Activated naive CD8-positive, alpha-beta T cell treated with anti-CD3 and anti-CD28 coated beads, Interleukin-2, amount 50 U/mL, for 16 hours (primary cell): ENCODE results near the gene STH.
"Not testable (repeated sequence)": the region's sequence is repeated elsewhere in the genome, so short reads cannot be mapped to it uniquely, and the experiment has no call there.

ENCODE experiments used
- DNase-seq: peaks from one replicate; pipeline ENCODE4 v3.0.0-alpha.2; 2020; ENCODE audit warnings: low read depth, low spot score

Gene STH

DNA sequence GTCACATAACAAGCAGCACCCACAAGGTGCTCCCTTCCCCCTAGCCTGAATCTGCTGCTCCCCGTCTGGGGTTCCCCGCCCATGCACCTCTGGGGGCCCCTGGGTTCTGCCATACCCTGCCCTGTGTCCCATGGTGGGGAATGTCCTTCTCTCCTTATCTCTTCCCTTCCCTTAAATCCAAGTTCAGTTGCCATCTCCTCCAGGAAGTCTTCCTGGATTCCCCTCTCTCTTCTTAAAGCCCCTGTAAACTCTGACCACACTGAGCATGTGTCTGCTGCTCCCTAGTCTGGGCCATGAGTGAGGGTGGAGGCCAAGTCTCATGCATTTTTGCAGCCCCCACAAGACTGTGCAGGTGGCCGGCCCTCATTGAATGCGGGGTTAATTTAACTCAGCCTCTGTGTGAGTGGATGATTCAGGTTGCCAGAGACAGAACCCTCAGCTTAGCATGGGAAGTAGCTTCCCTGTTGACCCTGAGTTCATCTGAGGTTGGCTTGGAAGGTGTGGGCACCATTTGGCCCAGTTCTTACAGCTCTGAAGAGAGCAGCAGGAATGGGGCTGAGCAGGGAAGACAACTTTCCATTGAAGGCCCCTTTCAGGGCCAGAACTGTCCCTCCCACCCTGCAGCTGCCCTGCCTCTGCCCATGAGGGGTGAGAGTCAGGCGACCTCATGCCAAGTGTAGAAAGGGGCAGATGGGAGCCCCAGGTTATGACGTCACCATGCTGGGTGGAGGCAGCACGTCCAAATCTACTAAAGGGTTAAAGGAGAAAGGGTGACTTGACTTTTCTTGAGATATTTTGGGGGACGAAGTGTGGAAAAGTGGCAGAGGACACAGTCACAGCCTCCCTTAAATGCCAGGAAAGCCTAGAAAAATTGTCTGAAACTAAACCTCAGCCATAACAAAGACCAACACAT, at the start of gene STH:
STH (plus strand) TSS at position 264 of the 913 bp plus-strand sequence; CDS start at position 294, 30 bp downstream.
- no peak for DNase-seq

- no peak for DNase-seq
Observed at GRCh38 chr17:45949755-45950320, 49.2 kb upstream of the STH start.

- no peak for DNase-seq
Observed at GRCh38 chr17:45950888-45951287, 48.2 kb upstream of the STH start.

DNA sequence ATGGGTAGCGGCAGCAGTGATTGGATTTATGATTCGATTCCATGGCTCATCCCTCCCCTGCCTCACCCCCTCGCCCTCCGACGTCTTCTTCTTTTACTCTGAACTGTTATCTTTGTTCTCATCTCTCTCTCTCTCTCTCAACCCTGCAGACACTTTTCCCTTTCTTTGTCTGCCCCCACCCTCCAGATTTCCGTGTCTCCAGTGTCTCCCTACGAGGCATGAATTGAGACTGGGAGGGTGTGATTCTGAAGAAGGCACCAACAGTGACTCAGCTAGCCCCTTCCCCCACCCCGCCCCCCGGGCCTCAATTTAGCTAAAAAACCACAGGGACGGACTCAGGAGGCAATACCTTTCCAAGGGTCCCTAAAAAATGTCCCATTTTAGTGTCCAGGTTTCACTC, 47.6 kb upstream of the STH start:
- DNase-seq = no peak

DNA sequence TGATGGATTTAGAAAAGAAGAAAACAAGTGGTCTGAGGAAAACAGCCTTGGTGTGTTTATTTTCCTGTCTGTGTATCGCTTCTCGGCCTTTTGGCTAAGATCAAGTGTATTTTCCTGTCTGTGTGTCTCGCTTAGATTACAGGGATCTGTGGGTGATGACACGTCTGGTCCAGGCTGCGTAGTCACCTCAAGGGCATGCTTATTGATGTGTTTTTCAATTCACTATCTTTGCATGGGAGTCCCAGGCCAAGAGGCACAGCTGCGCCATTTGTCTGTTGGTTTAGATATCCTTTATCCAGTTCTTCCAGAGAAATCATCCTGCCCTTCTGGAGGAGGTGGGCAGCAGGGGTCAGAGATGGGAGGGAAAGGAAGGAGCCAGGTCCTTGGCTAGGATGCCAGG, 47.1 kb upstream of the STH start:
- DNase-seq = no peak

GRCh38 chr17:45952814-45953320, 46.2 kb upstream of the STH start:
- DNase-seq = no peak

- DNase-seq = no peak
Observed at GRCh38 chr17:45953561-45953960, 45.5 kb upstream of the STH start.

GRCh38 chr17:45954914-45955313, 44.1 kb upstream of the STH start:
- no peak for DNase-seq

DNA sequence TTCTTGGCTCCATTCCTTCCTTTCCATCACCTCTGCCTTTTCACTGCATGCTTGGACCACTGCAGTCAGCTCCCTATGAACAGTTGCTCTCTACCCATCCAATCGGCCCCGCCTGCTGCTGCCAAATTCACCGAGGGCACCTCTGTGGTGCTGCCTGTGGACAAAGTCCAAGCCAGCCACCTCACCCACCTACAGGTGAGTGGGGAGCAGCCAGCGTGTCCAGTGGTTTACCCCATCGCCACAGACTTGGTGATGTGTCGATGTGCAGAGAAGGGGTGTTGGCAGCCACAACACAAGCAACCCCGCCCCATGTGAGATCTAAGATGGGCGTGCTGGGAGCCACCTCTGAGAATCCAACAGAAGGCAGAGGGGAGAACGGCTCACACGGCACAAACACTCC, 43.7 kb upstream of the STH start:
- DNase-seq = no peak

- no peak for DNase-seq
Observed at GRCh38 chr17:45956090-45956489, 43.0 kb upstream of the STH start.

GRCh38 chr17:45956746-45957145, 42.3 kb upstream of the STH start:
- DNase-seq = not testable (repeated sequence)

- DNase-seq = no peak
Observed at GRCh38 chr17:45958307-45958706, 40.7 kb upstream of the STH start.

DNA sequence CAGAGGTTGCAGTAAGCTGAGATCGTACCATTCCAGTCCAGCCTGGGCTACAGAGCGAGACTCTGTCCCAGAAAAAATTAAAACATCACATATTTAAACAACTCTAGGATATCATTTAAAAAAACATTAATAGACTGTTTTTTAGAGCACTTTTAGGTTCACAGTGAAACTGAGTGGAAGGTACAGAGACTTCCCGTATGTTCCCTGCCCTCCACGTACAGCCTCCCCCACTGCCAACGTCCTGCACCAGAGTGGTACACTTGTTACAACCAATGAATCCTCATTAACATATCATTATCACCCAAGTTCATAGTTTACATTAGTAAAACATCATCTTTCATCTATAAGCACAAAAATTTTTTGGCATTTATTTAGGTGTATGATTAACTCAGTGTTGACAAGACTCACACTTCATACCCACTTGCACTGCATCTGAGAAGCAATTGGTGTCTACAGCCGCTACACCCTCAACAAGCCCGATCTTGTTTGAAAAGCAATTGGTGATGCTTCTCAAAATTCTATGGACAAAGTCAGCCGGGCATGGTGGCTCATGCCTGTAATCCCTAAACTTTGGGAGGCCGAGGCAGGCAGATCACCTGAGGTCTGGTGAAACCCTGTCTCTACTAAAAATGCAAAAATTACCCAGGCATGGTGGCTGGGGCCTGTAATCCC, 39.9 kb upstream of the STH start:
- no peak for DNase-seq

- no peak for DNase-seq
Observed at GRCh38 chr17:45960311-45960710, 38.7 kb upstream of the STH start.

- no peak for DNase-seq
Observed at GRCh38 chr17:45961206-45961605, 37.8 kb upstream of the STH start.

GRCh38 chr17:45962221-45962972, 36.7 kb upstream of the STH start:
- DNase-seq = no peak

GRCh38 chr17:45963283-45963682, 35.8 kb upstream of the STH start:
- no peak for DNase-seq

GRCh38 chr17:45963889-45964288, 35.2 kb upstream of the STH start:
- DNase-seq = no peak

DNA sequence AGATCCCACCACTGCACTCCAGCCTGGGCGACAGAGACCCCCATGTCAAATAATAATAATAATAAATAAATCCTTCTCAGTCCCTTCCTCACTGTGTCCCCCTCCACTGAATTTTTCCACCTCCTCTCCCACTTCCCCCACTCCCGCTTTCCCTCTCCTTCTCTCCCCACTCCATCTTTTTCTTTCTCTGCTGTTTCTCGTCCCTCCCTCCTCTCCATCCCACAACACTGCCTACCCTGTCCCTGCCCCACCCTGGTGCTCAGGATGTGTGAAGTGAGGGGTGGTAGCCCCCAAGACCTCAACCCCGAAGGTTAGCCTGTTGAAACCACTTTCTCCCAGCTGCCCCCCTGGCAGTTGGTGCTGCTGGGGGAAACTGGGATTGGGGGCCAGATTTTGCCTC, 34.4 kb upstream of the STH start:
- DNase-seq = no peak

- no peak for DNase-seq
Observed at GRCh38 chr17:45965812-45966211, 33.2 kb upstream of the STH start.

- DNase-seq = no peak
Observed at GRCh38 chr17:45966606-45967280, 32.3 kb upstream of the STH start.
